CD4-positive, alpha-beta memory T cell (primary cell): ENCODE results near the gene GXYLT1. TPM values are rescaled to one million over a fixed set of nuclear protein-coding genes. Genes with fewer than 3 reads are reported as not detected.
A peak's percentile ranks its signal among the peaks of the same experiment; 100 is the strongest.

ENCODE experiments used
- CTCF ChIA-PET: fragments of 350-600 bp; sonication (Branson Sonifier 250); formaldehyde crosslinking; loops from one replicate; lab custom pipeline; 2021; ENCODE audit warnings: inconsistent platforms; ENCODE audit not compliant: partially characterized antibody; lab: Charles Lee
- POLR2A ChIA-PET: fragments of 350-600 bp; sonication (Branson Sonifier 250); formaldehyde crosslinking; loops from one replicate; lab custom pipeline; 2021; ENCODE audit not compliant: partially characterized antibody; lab: Charles Lee
- DNase-seq, 5 donors: peaks; one replicate each; pipeline versions ENCODE4 v3.0.0 to v3.0.0-alpha.2; 2020 to 2022; ENCODE audit warnings: mixed read lengths in 1 of 5
- H3K27ac ChIP-seq: one replicate; pipeline ENCODE4 v1.7.0; 2013; ENCODE audit warnings: low read depth, low read length
- H3K27me3 ChIP-seq: 2 replicates; pipeline ENCODE4 v1.7.0; 2013; ENCODE audit warnings: mild to moderate bottlenecking, low read length, moderate library complexity; ENCODE audit not compliant: insufficient read depth
- H3K36me3 ChIP-seq: 2 replicates; pipeline ENCODE4 v1.7.0; 2013; ENCODE audit warnings: mild to moderate bottlenecking, low read length, moderate library complexity; ENCODE audit not compliant: insufficient read depth
- H3K4me1 ChIP-seq: 2 replicates; pipeline ENCODE4 v1.7.0; 2013; ENCODE audit warnings: mild to moderate bottlenecking, low read length, moderate library complexity; ENCODE audit not compliant: insufficient read depth
- H3K4me3 ChIP-seq, 2 donors: one replicate each; pipeline ENCODE4 v1.7.0; 2013; ENCODE audit warnings: low read length in 2 of 2, mild to moderate bottlenecking in 1 of 2
- H3K9me3 ChIP-seq, 2 donors: one replicate each; pipeline ENCODE4 v1.7.0; 2013; ENCODE audit warnings: low read length in 2 of 2, control low read depth in 1 of 2; ENCODE audit not compliant: control insufficient read depth in 1 of 2
- H3K27ac Mint-ChIP-seq, 7 donors: one replicate each; pipeline ENCODE4 v1.8.0; 2020 to 2021; ENCODE audit warnings: mixed read lengths in 7 of 7, mild to moderate bottlenecking in 6 of 7, inconsistent platforms in 3 of 7, moderate library complexity in 3 of 7
- H3K27me3 Mint-ChIP-seq, 2 donors: one replicate each; pipeline ENCODE4 v1.8.0; 2020 to 2021; ENCODE audit warnings: mixed read lengths in 2 of 2
- H3K36me3 Mint-ChIP-seq, 2 donors: one replicate each; pipeline ENCODE4 v1.8.0; 2020 to 2021; ENCODE audit warnings: mixed read lengths in 2 of 2, inconsistent platforms in 1 of 2, mild to moderate bottlenecking in 1 of 2
- H3K4me1 Mint-ChIP-seq, 4 donors: one replicate each; pipeline ENCODE4 v1.8.0; 2020 to 2021; ENCODE audit warnings: mixed read lengths in 4 of 4, mild to moderate bottlenecking in 1 of 4
- H3K4me3 Mint-ChIP-seq, 8 donors: one replicate each; pipeline ENCODE4 v1.8.0; 2020 to 2021; ENCODE audit warnings: mixed read lengths in 8 of 8, mild to moderate bottlenecking in 7 of 8, moderate library complexity in 6 of 8, inconsistent platforms in 3 of 8
- H3K9me3 Mint-ChIP-seq, 8 donors: one replicate each; pipeline ENCODE4 v1.8.0; 2020 to 2021; ENCODE audit warnings: mixed read lengths in 8 of 8, mild to moderate bottlenecking in 5 of 8, inconsistent platforms in 3 of 8, moderate library complexity in 1 of 8
- intact Hi-C: fragments of 100-400 bp; cut with micrococcal nuclease; formaldehyde crosslinking; loops from one replicate; pipeline ENCODE4 v1.15.1; 2023
- polyA plus RNA-seq, 2 donors: library from polyadenylated mRNA; unstranded; fragments of 300-500 nt; fragmentation: Illumina TruSeq; gene quantifications; one replicate each; pipeline ENCODE4 v1.2.3, GENCODE V29; 2021
- total RNA-seq, 2 experiments: library from RNA; stranded (reverse); gene quantifications; one replicate each; pipeline ENCODE4 v1.2.3, GENCODE V29; 2021

Gene GXYLT1
- total and polyA plus RNA-seq, 4 experiments from 2014 or later: 2.3 to 9.5 (median 6.2) TPM

DNA sequence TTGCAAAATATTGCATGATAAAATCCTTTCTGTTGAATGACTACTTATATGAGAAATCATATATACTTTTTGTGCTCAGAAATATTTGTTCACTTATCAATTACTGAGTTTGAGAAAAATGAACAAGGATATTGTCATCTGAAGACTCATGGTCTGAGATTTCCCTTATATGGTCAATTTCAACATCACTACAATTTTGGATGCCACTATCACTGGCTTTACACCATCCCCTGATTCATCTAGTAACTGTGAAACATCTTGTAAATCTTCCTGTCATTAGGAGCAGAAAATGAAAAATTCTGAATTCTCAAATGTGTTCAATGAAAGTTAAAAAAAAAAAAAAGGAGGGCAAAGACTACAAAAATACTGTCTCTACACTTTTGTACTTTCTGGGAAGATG, 21.8 kb upstream of the GXYLT1 start:
- Mint-ChIP-seq H3K4me1 (peaks cover 7 to 23% (median 11%) of the 10 kb centered on the region in 4 donors), H3K27ac (no peak overlapping the region), H3K9me3 (no peaks in the 10 kb centered on the region), H3K4me3 (no peak overlapping the region), H3K36me3 (peaks cover 18 to 24% of the 10 kb centered on the region in 2 donors), H3K27me3 (no peaks in the 10 kb centered on the region)
- intact Hi-C loops: no loop called here
- Histone ChIP-seq H3K4me1 (no peaks in the 10 kb centered on the region), H3K4me3 (no peak overlapping the region), H3K27ac (no peak overlapping the region), H3K9me3 (no peaks in the 10 kb centered on the region), H3K27me3 (no peaks in the 10 kb centered on the region), H3K36me3 (no peaks in the 10 kb centered on the region)
- CTCF ChIA-PET: no interaction called here
- POLR2A ChIA-PET: no interaction called here
- DNase-seq: no peak

DNA sequence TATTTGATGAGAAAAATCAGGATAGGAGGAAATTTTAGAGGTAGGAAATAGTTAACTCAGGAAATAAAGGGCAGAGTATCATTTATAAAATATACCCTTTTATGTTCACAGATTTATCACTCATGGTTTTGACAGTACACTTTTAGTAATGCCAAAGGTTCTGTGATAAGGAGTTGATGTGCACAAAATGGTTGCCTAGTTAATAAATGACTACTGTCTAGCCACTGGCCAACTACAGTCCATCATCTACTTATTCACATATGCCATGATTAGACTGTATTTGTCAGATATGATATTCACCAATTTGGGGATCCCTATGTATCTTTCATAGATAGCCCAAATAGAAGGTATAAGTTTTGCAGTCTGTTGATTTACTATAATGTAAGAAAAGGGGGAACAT, 19.2 kb upstream of the GXYLT1 start:
- no peaks in the 10 kb centered on the region for H3K27me3 ChIP-seq
- CTCF ChIA-PET: no interaction called here
- no peak for DNase-seq
- H3K4me1 ChIP-seq: no peaks in the 10 kb centered on the region
- no peak overlapping the region for H3K4me3 ChIP-seq
- no peak overlapping the region for H3K27ac ChIP-seq
- no peaks in the 10 kb centered on the region for H3K27me3 Mint-ChIP-seq
- intact Hi-C loops: no loop called here
- POLR2A ChIA-PET: no interaction called here
- peaks cover 17 to 28% of the 10 kb centered on the region in 2 donors for H3K36me3 Mint-ChIP-seq
- peaks cover 7 to 23% (median 10%) of the 10 kb centered on the region in 4 donors for H3K4me1 Mint-ChIP-seq
- H3K9me3 Mint-ChIP-seq: no peaks in the 10 kb centered on the region
- H3K27ac Mint-ChIP-seq: peak overlapping the region in 3 of 7 donors; percentile 3 to 59 (median 55)
- H3K4me3 Mint-ChIP-seq: no peak overlapping the region
- H3K9me3 ChIP-seq: no peaks in the 10 kb centered on the region
- H3K36me3 ChIP-seq: no peaks in the 10 kb centered on the region

- Mint-ChIP-seq H3K27ac (peak overlapping the region in 6 of 7 donors; percentile 2 to 73 (median 25)), H3K4me3 (no peak overlapping the region), H3K4me1 (peaks cover 7 to 23% (median 9%) of the 10 kb centered on the region in 4 donors), H3K36me3 (peaks cover 18 to 27% of the 10 kb centered on the region in 2 donors), H3K27me3 (no peaks in the 10 kb centered on the region), H3K9me3 (no peaks in the 10 kb centered on the region)
- POLR2A ChIA-PET: no interaction called here
- DNase-seq: no peak
- H3K27ac ChIP-seq: no peak overlapping the region
- intact Hi-C loops: no loop called here
- no peaks in the 10 kb centered on the region for H3K36me3 ChIP-seq
- CTCF ChIA-PET: no interaction called here
- H3K9me3 ChIP-seq: no peaks in the 10 kb centered on the region
- H3K4me3 ChIP-seq: no peak overlapping the region
- H3K27me3 ChIP-seq: no peaks in the 10 kb centered on the region
- no peaks in the 10 kb centered on the region for H3K4me1 ChIP-seq
Measured at GRCh38 chr12:42162965-42163364, 18.3 kb upstream of the GXYLT1 start.

- no peak overlapping the region for H3K4me3 ChIP-seq
- intact Hi-C loops: no loop called here
- no peaks in the 10 kb centered on the region for H3K36me3 ChIP-seq
- H3K4me1 Mint-ChIP-seq: peaks cover 7 to 23% (median 9%) of the 10 kb centered on the region in 4 donors
- ChIA-PET CTCF (no interaction called here), POLR2A (no interaction called here)
- H3K9me3 ChIP-seq: no peaks in the 10 kb centered on the region
- H3K27me3 Mint-ChIP-seq: no peaks in the 10 kb centered on the region
- no peak overlapping the region for H3K27ac ChIP-seq
- no peaks in the 10 kb centered on the region for H3K4me1 ChIP-seq
- no peaks in the 10 kb centered on the region for H3K9me3 Mint-ChIP-seq
- no peaks in the 10 kb centered on the region for H3K27me3 ChIP-seq
- H3K4me3 Mint-ChIP-seq: no peak overlapping the region
- peaks cover 21 to 27% of the 10 kb centered on the region in 2 donors for H3K36me3 Mint-ChIP-seq
- peak overlapping the region in 4 of 7 donors; percentile 3 to 76 (median 66) for H3K27ac Mint-ChIP-seq
- no peak for DNase-seq
Measured at GRCh38 chr12:42162193-42162592, 17.5 kb upstream of the GXYLT1 start.

DNA sequence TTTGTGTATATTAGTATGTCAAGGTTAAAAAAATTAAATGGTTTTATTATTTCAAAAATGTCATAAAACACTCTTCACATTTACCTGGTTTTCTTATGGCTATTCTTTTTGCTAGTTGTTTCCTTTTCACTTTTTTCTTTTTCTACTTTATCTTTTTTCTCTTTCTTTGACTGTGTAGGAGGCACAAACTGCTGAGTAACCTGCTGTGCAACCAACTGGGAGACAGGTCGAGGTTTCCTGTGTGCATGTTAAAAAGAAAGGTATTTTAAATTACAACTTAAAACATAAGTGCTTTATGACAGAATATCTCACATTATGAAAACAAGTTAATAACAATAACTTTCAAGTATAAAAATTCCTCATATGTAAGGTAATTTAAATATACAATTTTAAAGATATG, 16.9 kb upstream of the GXYLT1 start:
- peaks cover 5 to 21% (median 8%) of the 10 kb centered on the region in 4 donors for H3K4me1 Mint-ChIP-seq
- no peak overlapping the region for H3K4me3 ChIP-seq
- no peaks in the 10 kb centered on the region for H3K4me1 ChIP-seq
- no peaks in the 10 kb centered on the region for H3K36me3 ChIP-seq
- POLR2A ChIA-PET: no interaction called here
- H3K9me3 Mint-ChIP-seq: no peaks in the 10 kb centered on the region
- no peaks in the 10 kb centered on the region for H3K9me3 ChIP-seq
- no peaks in the 10 kb centered on the region for H3K27me3 ChIP-seq
- intact Hi-C loops: no loop called here
- peak overlapping the region in 3 of 7 donors; percentile 14 to 57 (median 37) for H3K27ac Mint-ChIP-seq
- peaks cover 18 to 25% of the 10 kb centered on the region in 2 donors for H3K36me3 Mint-ChIP-seq
- CTCF ChIA-PET: interaction anchor here (1.5 kb wide), 1 partner anchor 9 kb away, joined by 5 read pairs; no protein-coding TSS in a partner anchor
- no peak overlapping the region for H3K4me3 Mint-ChIP-seq
- no peak for DNase-seq
- no peaks in the 10 kb centered on the region for H3K27me3 Mint-ChIP-seq
- H3K27ac ChIP-seq: no peak overlapping the region

- H3K27me3 Mint-ChIP-seq: no peaks in the 10 kb centered on the region
- H3K36me3 Mint-ChIP-seq: peaks cover 12% of the 10 kb centered on the region in 2 donors
- peaks cover 0 to 4% (median 0%) of the 10 kb centered on the region in 8 donors for H3K9me3 Mint-ChIP-seq
- Histone ChIP-seq H3K9me3 (no peaks in the 10 kb centered on the region), H3K36me3 (no peaks in the 10 kb centered on the region), H3K4me3 (no peak overlapping the region), H3K27ac (no peak overlapping the region), H3K27me3 (no peaks in the 10 kb centered on the region), H3K4me1 (no peaks in the 10 kb centered on the region)
- ChIA-PET POLR2A (no interaction called here), CTCF (no interaction called here)
- intact Hi-C loops: no loop called here
- H3K4me3 Mint-ChIP-seq: no peak overlapping the region
- no peaks in the 10 kb centered on the region for H3K4me1 Mint-ChIP-seq
- DNase-seq: no peak
- no peak overlapping the region for H3K27ac Mint-ChIP-seq
Measured at GRCh38 chr12:42156232-42156631, 11.6 kb upstream of the GXYLT1 start.

GRCh38 chr12:42145552-42146215, 1.0 kb upstream of the GXYLT1 start:
- peak overlapping the region; percentile 86 to 95 (median 89) for H3K4me3 Mint-ChIP-seq

More at GRCh38 chr12:42145552-42146215, 1.0 kb upstream of the GXYLT1 start:
- Histone ChIP-seq H3K27ac (no peak overlapping the region), H3K4me3 (peak overlapping the region in 1 of 2 donors; percentile 80), H3K9me3 (no peaks in the 10 kb centered on the region), H3K36me3 (no peaks in the 10 kb centered on the region), H3K4me1 (peaks cover 35% of the 10 kb centered on the region), H3K27me3 (no peaks in the 10 kb centered on the region)
- peaks cover 0 to 3% of the 10 kb centered on the region in 2 donors for H3K36me3 Mint-ChIP-seq
- H3K4me1 Mint-ChIP-seq: peaks cover 28 to 42% (median 36%) of the 10 kb centered on the region in 4 donors
- ChIA-PET POLR2A (interaction anchor here (0.6 to 1.7 kb wide), 10 partner anchors 20 to 182 kb away, joined by 3 to 8 read pairs (median 4); partner anchors contain the start of genes PPHLN1 and ZCRB1), CTCF (interaction anchor here (1.0 to 1.4 kb wide), 3 partner anchors 15 to 226 kb away, joined by 3 to 6 read pairs (median 3); no protein-coding TSS in a partner anchor)
- DNase-seq: no peak
- intact Hi-C loops: loop anchor here (1.0 to 2.0 kb wide), 2 partner anchors 47 to 92 kb away; no protein-coding TSS in a partner anchor
- no peaks in the 10 kb centered on the region for H3K27me3 Mint-ChIP-seq
- peak overlapping the region; percentile 72 to 94 (median 89) for H3K27ac Mint-ChIP-seq
- peaks cover 0 to 2% (median 0%) of the 10 kb centered on the region in 8 donors for H3K9me3 Mint-ChIP-seq
